Measurements from ENCODE around the gene CD72.
"Not testable (repeated sequence)": the region's sequence is repeated elsewhere in the genome, so short reads cannot be mapped to it uniquely, and the experiment has no call there.

Gene CD72

DNA sequence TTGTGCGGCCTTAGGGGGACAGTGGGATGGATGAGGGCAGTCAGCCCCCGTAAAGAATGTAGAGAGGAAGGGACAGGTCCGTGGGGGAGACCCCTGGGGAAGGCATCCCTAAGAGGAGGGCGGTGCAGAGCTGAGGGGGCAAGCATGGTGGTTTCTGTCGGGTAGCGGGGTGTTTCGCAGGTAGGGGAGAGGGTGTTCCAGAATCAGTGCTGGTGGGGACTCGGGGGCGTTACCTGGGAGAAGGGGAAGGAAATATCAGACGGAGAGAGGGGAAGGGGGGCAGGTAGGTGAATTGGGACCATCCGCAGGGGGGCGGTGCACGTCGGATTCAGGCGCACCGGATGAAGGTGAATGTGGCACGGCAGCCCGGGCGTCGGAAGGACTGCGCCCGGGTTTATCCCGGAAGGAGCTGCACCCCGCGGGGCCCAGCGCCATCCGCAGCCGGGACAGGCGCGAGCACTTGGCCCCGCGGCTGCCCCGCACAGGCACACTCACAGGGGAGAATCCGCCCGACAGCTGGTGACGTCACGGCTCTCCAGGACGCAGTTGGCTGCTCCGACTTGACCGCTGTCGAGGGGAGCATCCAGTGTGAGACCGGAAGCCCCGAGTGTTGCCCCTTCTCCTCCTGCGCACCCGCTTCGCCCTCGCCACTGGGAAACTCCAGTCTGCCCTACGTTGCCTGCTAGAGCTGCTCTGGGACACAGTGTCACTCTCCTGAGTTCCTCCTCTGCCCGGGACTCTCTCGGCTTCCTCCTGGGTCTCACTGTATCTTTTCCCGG lies 1.3 kb downstream of the CD72 start:
- DNase-seq (ENCODE audit: low spot score): no peak

DNA sequence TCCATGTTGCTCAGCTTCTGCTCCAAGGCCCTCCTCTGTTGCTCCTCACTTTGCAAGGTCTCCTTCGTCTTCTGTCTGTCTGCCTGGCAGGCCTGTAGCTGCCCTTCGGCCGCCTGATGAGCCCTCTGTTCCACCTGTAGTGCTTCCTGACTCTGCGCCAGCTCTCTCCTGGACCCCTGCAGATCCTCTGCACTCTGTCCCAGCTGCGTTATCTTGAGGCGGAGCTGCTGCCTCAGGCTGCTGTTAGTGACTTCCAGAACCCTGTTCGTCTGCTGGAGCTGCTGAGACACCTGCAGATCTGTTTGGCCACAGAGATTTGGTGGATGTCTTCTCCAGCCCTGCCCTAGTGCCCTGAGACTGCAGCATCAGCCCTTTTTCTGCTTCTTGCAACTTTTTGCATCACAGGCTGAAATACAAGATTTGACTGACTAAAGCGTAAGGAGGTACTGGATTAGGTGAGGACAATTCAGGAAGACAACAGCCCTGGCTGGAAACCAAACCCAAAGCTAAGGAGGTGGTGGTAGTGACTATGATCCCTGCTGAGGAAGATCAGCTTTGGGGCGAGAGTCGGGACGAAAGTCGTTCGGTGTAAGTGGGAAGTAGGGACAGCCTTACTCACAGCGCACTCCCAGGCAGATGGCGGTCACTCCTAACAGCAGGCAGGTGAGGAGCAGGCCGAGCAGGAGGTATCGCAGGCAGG lies 2.1 kb downstream of the CD72 start:
- DNase-seq (ENCODE audit: low spot score): no peak

DNA sequence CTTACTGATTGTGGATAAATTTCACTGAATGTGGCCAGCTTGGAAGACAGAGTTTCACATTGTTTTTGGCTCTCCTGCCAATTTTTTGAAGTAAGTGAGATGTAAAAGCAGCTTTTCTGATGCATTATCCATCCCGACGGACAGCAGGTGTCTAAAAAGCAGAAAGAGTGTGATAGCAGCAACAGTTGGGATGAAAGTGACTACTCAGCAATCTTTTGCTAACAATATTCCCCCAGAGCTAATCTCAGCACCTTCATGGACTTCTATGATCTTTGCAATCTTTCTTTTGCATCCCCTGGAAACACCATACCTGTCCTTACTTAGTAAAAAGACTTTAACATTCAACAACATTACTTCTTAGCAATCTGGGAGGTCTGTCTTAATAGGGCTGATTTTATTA lies 5.4 kb downstream of the CD72 start:
- no peak for DNase-seq (ENCODE audit: low spot score)

DNA sequence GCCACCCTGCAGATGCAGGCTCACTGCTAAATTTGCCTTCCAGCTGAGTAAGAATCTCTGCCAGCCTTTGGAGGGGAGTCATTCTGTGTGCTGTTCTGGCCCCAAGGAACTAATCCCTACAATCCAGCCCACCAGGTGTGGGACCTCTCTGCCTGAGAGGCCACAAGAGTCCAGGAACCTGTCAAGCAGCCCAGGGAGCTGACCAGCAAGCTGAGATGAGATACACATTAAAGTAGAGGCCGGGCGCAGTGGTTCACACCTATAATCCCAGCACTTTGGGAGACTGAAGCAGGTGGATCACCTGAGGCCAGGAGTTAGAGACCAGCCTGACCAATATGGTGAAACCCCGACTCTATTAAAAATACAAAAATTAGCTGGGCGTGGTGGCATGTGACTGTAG lies 6.1 kb downstream of the CD72 start:
- not testable (repeated sequence) for DNase-seq (ENCODE audit: low spot score)

DNA sequence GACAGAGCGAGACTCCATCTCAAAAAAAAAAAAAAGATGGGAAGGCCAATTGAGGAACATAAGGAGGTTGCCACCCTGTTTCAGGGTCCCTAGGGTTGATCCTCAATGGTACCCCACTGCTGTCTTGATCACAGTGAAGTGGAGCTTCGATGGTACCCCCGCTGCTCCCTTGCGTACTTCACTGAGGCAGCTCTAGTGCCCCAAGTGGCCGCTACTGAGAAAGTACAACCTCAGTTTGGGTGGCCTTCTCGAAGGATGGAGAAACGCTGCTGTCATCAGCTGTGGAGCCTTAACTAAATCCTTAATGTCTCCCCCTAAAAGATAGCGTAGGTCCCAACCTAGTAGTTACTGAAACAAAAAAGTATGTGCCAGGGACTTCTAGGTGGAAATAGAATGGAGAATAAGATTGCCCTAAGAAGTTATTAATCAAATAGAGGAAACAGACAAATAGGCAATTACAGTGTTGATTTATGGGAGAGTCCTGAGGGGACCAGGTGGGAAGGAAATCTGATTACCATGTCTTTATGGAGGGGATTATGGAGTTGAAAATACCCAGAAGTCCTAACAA lies 6.9 kb downstream of the CD72 start:
- peak; percentile 66 for DNase-seq (ENCODE audit: low spot score)

DNA sequence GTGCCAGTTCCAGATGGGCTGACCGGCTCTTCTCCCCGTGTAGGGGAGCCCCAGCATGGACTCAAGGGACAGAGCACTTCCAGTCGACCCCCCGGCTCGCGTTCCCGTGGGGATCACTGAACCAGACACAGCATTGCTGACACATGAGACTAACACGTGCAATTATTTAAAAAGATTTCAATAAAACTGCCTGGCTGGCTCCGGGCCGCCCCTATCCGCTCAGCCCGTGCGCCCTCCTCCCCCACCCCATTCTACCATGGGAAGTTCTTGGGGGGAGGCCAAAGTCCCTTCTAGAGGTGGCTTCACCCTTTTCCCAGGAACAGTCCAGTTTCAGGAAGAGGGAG lies 8.4 kb downstream of the CD72 start:
- no peak for DNase-seq (ENCODE audit: low spot score)

DNA sequence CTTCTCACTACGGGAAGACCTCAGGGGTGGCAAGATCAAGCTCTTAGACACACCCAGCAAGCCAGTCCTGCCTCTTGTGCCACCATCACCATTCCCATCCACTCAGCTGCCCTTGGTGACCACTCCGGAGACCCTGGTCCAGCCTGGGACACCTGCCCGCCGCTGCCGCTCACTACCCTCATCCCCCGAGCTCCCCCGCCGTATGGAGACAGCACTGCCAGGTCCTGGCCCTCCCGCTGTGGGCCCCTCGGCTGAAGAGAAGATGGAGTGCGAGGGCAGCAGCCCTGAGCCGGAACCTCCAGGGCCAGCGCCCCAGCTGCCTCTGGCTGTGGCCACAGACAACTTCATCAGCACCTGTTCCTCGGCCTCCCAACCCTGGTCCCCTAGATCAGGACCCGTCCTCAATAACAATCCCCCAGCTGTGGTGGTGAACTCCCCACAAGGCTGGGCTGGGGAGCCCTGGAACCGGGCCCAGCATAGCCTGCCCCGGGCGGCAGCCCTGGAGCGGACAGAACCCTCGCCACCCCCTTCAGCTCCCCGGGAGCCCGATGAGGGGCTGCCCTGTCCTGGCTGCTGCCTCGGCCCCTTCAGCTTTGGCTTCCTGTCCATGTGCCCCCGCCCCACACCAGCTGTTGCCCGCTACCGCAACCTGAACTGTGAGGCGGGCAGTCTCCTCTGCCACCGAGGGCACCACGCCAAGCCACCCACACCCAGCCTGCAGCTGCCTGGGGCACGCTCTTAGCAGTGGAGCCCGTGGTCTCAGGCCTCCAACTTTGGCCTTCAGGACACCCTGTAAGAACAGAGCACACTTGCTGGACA lies 9.0 kb downstream of the CD72 start:
- no peak for DNase-seq (ENCODE audit: low spot score)

DNA sequence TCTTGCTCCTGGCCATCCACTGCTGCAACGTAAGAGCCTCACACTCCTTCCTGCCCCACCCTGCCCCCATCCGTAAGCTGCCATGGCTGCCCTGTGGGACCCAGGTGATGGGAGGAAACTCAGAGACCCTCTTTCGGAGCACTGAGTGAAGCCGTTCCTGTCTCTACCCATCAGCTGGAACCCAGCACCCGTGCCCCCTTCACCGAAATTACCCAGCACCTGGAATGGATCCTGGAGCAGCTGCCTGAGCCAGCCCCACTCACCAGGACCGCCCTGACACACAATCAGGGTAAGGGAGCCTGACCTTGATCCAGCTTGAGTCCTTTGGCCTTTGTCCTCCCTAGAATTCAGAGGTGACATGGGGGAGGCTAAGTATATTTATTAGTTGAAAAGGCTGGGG lies 10.0 kb downstream of the CD72 start:
- DNase-seq (ENCODE audit: low spot score): no peak

DNA sequence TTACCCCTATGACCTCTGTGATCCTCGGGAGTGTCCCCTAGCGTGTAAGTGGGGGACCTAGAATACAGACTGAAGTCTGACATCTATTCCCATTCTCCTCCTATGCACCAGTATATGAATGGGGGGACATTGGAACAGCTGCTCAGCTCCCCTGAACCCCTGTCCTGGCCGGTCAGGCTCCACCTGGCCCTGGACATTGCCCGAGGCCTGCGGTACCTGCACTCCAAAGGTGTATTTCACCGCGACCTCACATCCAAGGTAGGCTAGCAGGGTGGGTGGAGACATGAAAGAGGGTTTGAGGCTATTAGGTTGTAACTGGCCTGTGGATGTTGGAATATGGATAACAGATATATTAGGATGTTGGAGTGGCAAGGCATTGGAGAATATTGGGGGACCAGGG lies 11.5 kb downstream of the CD72 start:
- no peak for DNase-seq (ENCODE audit: low spot score)

DNA sequence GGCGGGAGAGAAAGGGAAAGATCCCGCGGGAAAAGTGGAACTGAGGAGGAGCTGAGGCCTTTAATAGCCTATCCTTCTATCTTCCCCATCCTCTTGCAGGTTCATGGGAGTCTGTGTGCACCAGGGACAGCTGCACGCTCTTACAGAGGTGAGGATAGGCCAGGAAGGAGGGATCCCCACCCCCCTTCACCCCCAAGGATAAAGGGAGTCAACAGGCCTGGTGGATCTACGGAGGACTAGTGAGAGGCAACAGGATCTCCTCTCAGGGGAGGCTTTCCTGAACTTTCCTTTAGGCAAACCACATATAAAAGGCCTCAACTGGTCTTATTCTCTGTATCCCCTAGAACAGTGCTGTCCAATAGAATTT lies 12.1 kb downstream of the CD72 start:
- no peak for DNase-seq (ENCODE audit: low spot score)

DNA sequence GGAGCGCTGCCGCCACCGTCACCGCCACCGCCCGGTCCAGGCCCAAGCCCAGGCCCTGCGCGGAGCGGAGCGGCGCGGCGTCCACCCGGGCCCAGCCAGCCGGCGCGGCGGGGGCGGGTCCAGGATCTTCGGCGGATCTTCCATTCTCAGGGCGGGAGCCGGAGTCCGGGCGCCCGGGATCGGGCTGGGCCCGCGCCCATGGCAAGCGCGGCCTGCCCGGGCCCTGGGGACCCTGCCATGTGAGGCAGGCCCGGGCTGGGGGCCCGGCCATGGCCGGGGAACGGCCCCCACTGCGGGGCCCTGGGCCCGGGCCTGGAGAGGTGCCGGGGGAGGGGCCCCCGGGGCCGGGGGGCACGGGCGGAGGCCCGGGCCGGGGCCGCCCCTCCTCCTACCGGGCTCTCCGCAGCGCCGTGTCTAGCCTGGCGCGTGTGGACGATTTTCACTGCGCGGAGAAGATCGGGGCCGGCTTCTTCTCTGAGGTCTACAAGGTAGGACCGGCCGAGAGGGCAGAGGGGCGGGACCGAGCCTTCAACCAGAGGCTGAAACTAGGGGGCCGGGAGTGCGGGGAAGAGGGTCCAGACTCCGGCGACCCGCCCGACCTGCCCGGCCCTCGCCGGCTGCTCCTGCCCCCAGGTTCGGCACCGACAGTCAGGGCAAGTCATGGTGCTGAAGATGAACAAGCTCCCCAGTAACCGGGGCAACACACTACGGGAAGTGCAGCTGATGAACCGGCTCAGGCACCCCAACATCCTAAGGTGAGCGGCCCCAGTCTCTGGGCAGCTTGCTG lies 12.7 kb downstream of the CD72 start:
- no peak for DNase-seq (ENCODE audit: low spot score)

DNA sequence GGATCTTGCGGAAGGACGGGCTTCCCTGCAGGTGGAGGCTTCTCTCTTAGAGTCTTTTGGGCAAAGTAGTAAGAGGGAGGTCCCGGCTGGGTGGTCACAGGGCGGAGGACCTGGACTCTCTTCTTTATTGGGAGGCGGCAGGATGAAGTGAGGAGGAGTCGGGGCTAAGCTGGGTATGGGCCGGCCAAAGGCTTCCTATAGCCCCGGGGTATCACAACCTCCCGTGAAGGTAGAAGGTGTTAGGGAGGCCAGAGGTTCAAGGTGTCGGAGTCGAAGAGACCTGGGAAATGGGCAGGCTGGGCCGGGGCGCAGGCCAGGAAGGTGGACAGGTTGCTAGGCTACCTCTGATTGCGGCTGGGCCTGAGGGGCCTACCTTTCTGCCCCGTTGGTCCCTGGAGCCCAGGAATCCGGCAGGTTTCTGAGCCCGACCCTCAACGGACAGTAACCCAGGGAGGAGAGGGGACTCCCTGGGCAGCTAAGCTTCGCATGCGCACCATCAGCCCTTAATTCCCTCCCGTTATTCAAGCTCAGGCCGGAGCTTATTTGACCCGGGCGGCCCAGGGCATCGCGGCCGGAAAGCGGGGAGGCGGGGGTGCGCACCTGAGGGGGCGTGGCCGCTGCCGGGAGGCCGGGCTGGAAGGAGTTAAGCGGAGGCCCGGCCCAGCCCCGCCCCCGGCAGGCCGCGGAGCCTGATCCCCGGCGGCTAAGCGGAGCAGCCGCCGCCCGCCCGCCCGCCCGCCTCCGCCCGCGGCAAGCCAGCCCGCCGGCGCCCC lies 13.4 kb downstream of the CD72 start, which contains the start of gene TESK1:
TSS of gene TESK1 (plus strand) at position 685 of the 773 bp plus-strand sequence. CDS start 358 bp downstream, outside the sequence.
- peak; percentile 72 for DNase-seq (ENCODE audit: low spot score)

DNA sequence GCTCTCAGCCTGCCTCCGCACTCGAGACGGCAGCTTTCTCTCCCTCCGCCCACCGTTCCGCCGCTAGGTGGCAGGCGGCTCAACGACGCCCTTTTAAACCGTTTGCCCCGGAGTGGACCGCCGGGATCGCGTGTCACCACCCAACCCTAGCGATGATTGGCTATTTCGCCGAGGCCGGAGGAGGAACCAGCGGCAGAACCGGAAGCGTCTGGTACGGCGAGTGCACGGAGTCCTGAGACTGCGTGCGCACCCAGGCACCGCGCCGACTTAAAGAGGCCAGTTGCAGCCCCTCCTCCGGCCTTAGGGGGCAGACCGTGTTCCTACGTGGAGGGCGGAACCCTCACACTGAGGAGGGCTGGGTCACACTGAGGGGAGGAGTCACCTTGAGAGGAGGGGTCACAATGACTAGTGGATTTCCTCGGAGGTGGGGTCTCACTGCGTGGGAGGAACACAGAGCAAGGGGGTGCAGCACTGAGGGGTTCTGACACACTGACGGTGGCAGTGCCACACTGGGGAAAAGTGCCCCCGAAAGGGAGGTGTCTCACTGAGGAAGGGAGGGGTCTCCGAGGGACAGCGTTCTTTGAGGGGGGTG lies 14.1 kb downstream of the CD72 start:
- DNase-seq (ENCODE audit: low spot score): peak; percentile 99

DNA sequence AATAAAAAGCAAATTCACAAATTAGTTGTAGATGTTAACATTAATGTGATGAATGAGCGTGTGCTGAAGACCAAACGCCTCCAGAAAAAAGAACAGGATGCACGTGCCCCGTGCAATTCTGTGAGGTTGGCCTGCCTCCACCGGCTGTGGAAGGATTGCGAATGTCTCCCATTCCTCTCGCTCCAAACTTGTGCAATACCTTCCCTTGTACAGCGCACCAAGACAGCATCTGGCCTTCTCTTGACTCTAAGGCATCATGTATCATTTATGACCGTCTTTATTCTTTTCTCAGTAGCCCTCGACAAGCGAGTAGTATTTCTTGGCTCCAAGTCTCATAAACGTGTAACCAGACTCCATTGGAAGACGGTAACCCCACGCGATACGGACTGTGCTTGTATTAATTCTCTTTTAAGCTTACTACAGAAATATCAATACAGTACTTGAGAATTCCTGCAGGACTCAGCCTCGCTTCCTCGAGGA lies 14.7 kb downstream of the CD72 start:
- DNase-seq (ENCODE audit: low spot score): no peak

DNA sequence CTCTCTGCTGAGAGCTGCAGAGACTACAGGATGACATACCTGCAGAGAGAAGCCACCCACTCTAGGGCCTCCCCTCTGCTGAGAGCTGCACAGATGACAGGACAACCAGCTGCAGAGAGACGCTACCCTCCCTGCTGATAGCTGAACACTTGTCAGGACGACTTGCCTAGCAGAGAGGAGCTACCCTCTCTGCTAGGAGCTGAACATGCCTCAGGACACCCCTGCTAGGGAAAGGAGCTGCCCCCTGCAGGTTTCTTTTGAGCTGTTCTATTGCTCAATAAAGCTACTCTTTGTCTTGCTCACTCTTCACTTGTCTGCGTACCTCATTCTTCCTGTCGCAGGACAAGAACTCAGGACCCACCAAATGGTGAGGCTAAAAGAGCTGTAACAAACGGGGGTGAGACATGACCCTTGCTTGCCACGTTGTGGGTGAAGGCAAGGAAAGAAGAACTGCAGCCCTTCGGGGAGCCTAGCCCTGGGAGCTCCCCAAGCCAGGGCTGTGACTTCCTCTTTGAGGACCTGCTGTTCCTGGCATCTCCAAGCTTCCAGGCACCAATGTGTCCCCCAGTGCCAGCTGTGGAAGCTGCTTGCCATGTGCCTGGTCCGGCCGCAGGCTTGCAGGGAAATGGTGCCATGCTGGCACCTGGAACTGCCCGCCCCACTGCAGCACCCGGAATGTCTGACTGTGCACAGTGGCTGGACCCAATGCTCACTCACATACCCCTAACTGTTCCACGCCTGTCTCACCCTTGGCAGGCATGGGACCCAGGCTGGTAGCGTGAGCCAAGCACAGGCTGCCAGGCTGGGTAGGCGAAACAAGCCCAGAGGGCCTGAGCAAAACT lies 18.2 kb downstream of the CD72 start:
- peak; percentile 13 for DNase-seq (ENCODE audit: low spot score)

DNA sequence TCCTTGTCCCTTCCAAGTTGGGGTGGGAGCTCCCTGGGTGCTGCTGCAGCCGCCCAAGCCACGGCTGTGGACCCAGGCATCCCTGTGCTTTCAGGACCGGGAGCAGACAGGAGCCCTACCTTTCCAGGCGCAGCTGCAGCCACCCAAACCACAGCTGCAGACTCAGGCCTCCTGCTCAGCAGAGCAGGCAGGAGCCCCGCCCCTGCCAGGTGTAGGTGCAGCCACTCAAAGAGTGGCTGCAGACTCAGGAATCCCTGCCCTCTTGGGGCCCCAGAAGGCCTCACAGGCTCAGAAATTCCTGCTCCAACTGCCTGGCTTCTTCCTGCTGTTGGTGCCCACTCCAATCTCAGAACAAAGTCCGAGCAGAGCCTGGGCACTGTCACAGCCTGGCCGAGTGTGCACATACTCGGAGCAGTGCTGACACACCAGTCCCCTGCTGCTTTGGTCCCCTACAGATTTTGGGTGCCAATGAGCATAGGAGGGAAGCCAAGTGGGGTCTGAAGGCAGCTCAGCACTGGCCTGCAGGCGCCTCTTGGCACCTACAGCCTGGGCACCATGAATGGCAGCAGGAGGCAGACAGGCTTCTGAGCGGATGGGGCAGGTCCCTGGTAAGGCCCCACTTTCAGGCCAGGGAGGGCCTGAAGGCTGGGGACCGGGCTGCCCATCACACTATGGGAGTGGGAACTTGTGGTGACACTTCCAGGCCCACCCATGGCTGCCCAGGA lies 19.2 kb downstream of the CD72 start:
- DNase-seq (ENCODE audit: low spot score): no peak

DNA sequence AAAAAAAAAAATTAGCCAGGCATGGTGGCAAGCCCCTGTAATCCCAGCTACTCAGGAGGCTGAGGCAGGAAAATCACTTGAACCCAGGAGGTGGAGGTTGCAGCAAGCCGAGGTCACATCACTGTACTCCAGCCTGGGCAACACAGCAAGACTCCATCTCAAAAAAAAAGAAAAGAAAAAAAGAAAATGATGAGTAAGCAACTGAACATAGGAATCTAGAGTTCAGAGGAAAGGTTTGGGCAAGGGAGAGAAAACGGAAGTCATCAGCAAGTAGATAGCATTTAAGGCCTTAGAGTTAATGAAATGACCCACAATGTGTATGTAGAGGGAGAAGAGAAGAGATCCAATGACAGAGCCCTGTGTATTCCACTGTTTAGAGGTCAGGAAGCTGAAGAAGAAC lies 21.3 kb downstream of the CD72 start:
- DNase-seq (ENCODE audit: low spot score): not testable (repeated sequence)

DNA sequence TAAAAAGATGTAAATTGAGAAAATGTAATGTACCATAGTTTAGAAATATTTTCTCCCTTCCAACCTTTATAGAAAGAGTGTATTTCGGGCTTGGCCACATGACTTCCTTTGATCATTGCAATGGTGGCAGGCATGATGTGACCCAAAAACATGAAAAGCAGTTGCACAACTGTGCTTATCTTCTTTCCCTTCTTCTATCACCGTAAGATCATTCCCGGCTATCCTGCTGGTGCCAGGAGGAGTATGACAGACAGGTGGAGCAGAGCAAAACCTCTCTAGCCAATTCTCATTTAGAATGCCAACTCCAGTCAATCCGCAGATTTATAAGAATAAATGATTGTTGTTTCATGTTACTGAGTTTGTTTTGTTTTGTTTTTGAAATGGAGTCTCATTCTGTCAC lies 23.7 kb downstream of the CD72 start:
- no peak for DNase-seq (ENCODE audit: low spot score)

DNA sequence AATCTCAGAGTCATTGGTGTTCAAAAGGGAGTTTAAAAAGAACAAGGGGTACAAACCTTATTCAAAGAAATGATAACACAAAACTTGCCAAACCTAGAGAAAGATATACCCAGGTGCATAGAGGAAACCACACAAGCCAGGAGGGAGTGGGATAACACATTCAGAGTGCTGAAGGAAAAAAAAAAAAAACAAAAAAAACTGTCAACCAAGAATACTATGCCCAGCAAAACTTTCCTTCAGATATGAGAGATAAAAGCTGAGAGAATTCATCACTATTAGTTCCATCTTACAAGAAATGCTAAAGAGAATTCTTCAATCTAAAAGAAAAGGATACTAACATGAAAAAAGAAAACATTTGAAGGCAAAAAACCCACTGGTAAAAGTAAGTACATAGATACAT lies 24.6 kb downstream of the CD72 start:
- no peak for DNase-seq (ENCODE audit: low spot score)

All from cerebellar cortex (tissue), 1 donor.